Fibroblast of lung (primary cell): ENCODE results near the gene GABRG3.

Experiments
- EZH2 ChIP-seq: IDR thresholded peaks from 2 replicates; pipeline ENCODE4 v1.5.1; 2012; ENCODE audit warnings: low read length, control low read depth, mild to moderate bottlenecking; ENCODE audit errors: missing control alignments
- TF ChIP-seq, protein P1 (sequence below), 2 donors: IDR thresholded peaks in 1 of 2; conservative IDR thresholded peaks in 1 of 2; 1 replicate in 1 of 2; 2 replicates in 1 of 2; pipeline ENCODE4 v1.5.1; 2011 to 2012; ENCODE audit warnings: low read length in 2 of 2, control low read depth in 1 of 2, inconsistent platforms in 1 of 2, low read depth in 1 of 2, mild to moderate bottlenecking in 1 of 2

DNA sequence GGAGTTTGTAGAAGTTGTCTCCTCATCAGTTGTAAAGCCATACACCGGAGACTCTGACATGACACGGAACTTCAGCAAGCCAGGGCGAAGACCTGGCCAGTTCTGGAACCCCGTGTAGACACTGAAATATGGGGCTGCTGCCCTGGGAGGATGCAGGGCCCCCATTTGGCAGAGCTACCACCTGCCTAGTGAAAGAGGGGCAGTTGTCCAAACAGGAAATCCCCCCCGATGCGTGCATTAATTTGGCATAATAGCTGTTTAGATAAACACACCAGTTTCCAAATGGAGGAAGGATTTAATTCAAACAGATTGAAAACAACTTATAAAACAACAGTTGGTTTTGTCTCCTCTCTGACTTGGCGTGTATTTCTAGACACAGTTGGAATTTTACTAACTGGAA lies 357.2 kb downstream of the GABRG3 start:
- TF ChIP-seq, protein P1, sequence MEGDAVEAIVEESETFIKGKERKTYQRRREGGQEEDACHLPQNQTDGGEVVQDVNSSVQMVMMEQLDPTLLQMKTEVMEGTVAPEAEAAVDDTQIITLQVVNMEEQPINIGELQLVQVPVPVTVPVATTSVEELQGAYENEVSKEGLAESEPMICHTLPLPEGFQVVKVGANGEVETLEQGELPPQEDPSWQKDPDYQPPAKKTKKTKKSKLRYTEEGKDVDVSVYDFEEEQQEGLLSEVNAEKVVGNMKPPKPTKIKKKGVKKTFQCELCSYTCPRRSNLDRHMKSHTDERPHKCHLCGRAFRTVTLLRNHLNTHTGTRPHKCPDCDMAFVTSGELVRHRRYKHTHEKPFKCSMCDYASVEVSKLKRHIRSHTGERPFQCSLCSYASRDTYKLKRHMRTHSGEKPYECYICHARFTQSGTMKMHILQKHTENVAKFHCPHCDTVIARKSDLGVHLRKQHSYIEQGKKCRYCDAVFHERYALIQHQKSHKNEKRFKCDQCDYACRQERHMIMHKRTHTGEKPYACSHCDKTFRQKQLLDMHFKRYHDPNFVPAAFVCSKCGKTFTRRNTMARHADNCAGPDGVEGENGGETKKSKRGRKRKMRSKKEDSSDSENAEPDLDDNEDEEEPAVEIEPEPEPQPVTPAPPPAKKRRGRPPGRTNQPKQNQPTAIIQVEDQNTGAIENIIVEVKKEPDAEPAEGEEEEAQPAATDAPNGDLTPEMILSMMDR (conservative IDR thresholded peaks at IDR 0.05 in 1 of 2, IDR thresholded peaks at IDR 0.05 in 1 of 2; ENCODE audit: low read depth in 1 of 2, low read length in 2 of 2): no peak
- TF ChIP-seq EZH2: no peak
